Lung (tissue), 12 donors: Measurements from ENCODE around the gene COMMD1. TPM values are rescaled to one million over a fixed set of nuclear protein-coding genes. Genes with fewer than 3 reads are reported as not detected.

Source experiments
- ATAC-seq: fragments of 200-7000 bp; cut with Tn5 transposase; one replicate; pipeline ENCODE4 v1.9.1; 2020; ENCODE audit warnings: moderate number of reproducible peaks; ENCODE audit not compliant: insufficient read depth, low FRiP score
- DNase-seq, 3 donors: peaks; one replicate each; pipeline ENCODE4 v3.0.0-alpha.2; 2013 to 2017
- H3K27ac ChIP-seq, 2 donors: one replicate each; pipeline ENCODE4 v1.5.1; 2013; ENCODE audit warnings: mild to moderate bottlenecking in 2 of 2, moderate library complexity in 2 of 2, control low read depth in 1 of 2, inconsistent platforms in 1 of 2, low read depth in 1 of 2, low read length in 1 of 2
- H3K27me3 ChIP-seq, 3 donors: one replicate each; pipeline ENCODE4 v1.5.1; 2013; ENCODE audit warnings: low read length in 2 of 3; ENCODE audit not compliant: control insufficient read depth in 3 of 3, insufficient read depth in 3 of 3
- H3K36me3 ChIP-seq, 4 donors: one replicate each; pipeline ENCODE4 v1.5.1; 2013; ENCODE audit warnings: low read length in 4 of 4, mild to moderate bottlenecking in 1 of 4, moderate library complexity in 1 of 4; ENCODE audit not compliant: control insufficient read depth in 4 of 4, insufficient read depth in 4 of 4
- H3K4me1 ChIP-seq, 5 donors: one replicate each; pipeline ENCODE4 v1.5.1; 2013; ENCODE audit warnings: low read length in 5 of 5, mild to moderate bottlenecking in 2 of 5, moderate library complexity in 1 of 5; ENCODE audit not compliant: control insufficient read depth in 5 of 5, insufficient read depth in 5 of 5
- H3K4me3 ChIP-seq: one replicate; pipeline ENCODE4 v1.5.1; 2013; ENCODE audit warnings: mild to moderate bottlenecking, control low read depth, moderate library complexity
- H3K9ac ChIP-seq, 2 donors: one replicate each; pipeline ENCODE4 v1.5.1; 2013; ENCODE audit warnings: low read length in 2 of 2, control low read depth in 1 of 2; ENCODE audit not compliant: insufficient read depth in 1 of 2
- H3K9me3 ChIP-seq, 4 donors: one replicate each; pipeline ENCODE4 v1.5.1; 2013; ENCODE audit warnings: low read length in 3 of 4, mild to moderate bottlenecking in 1 of 4, moderate library complexity in 1 of 4; ENCODE audit not compliant: control insufficient read depth in 4 of 4, insufficient read depth in 3 of 4
- CTCF ChIP-seq: IDR thresholded peaks from 2 replicates; pipeline ENCODE4 v1.5.1; 2012; ENCODE audit warnings: mild to moderate bottlenecking; ENCODE audit errors: control extremely low read depth, extremely low read depth
- WGBS, 2 donors: extraction: QIAGEN DNeasy Blood & Tissue Kit; methylation state at CpG; one replicate each; pipeline ENCODE4 v1.1.7; 2013; 5-methylcytosine and 5-hydroxymethylcytosine counted together
- polyA plus RNA-seq, 2 donors: library from polyadenylated mRNA; stranded (reverse); fragments of 200-250 nt; gene quantifications; one replicate each; pipeline ENCODE4 v1.2.1, GENCODE V29; 2013
- total RNA-seq, 2 donors: library from RNA; depleted of rRNA in 1 of 2; stranded (reverse); fragments of >200 nt in 1 of 2; gene quantifications; one replicate each; pipeline ENCODE4 v1.2.1, GENCODE V29; 2014 to 2021
- donor health status: control.
- donor health status: control.
- donor health status: Bipolar disorder and iron deficiency.
- donor health status: healthy.
- donor health status: DM: yes; HTN: yes; CAD: no.

COMMD1 gene
- total and polyA plus RNA-seq, 4 donors: 31.0 to 41.7 (median 35.2) TPM

- Histone ChIP-seq H3K27ac (no peak overlapping the region), H3K27me3 (no peaks in the 10 kb centered on the region), H3K4me1 (peaks cover 3 to 11% (median 8%) of the 10 kb centered on the region in 5 donors), H3K9ac (no peak overlapping the region), H3K4me3 (no peak overlapping the region), H3K36me3 (peaks cover 18 to 40% (median 24%) of the 10 kb centered on the region in 4 donors), H3K9me3 (no peaks in the 10 kb centered on the region)
- ATAC-seq (no peak), DNase-seq (no peak)
- WGBS, 2 donors: 92 to 94% methylated on average over 5 of the region's 5 CpGs
- no peak for TF ChIP-seq CTCF
Measured at GRCh38 chr2:61882850-61883249, 22.6 kb upstream of the COMMD1 start.

GRCh38 chr2:61885896-61886603 lies 19.4 kb upstream of the COMMD1 start:
- peaks cover 3 to 11% (median 8%) of the 10 kb centered on the region in 5 donors for H3K4me1 ChIP-seq
- H3K27ac ChIP-seq: no peak overlapping the region
- H3K4me3 ChIP-seq: no peak overlapping the region
- peaks cover 10 to 20% (median 14%) of the 10 kb centered on the region in 4 donors for H3K36me3 ChIP-seq
- DNase-seq (no peak), ATAC-seq (no peak)
- WGBS, 2 donors: 89 to 93% methylated on average over 18 of the region's 18 CpGs
- TF ChIP-seq CTCF: no peak
- H3K27me3 ChIP-seq: no peaks in the 10 kb centered on the region
- H3K9ac ChIP-seq: no peak overlapping the region
- no peaks in the 10 kb centered on the region for H3K9me3 ChIP-seq

- ATAC-seq (no peak), DNase-seq (peak in 2 of 3 donors; percentile 25 to 50)
- Histone ChIP-seq H3K27me3 (no peaks in the 10 kb centered on the region), H3K4me1 (peaks cover 3 to 11% (median 8%) of the 10 kb centered on the region in 5 donors), H3K27ac (peak overlapping the region; percentile 94 to 97), H3K36me3 (peaks cover 5 to 13% (median 9%) of the 10 kb centered on the region in 4 donors), H3K4me3 (peak overlapping the region; percentile 92), H3K9ac (peak overlapping the region; percentile 98), H3K9me3 (no peaks in the 10 kb centered on the region)
- TF ChIP-seq CTCF: no peak
- WGBS, 2 donors: 0 to 1% methylated on average over 18 of the region's 18 CpGs
Measured at GRCh38 chr2:61887717-61888266, 17.7 kb upstream of the COMMD1 start.
